Measurements from ENCODE around the gene PTBP1. TPM values are rescaled to one million over a fixed set of nuclear protein-coding genes. Genes with fewer than 3 reads are reported as not detected.

Gene PTBP1
- total and polyA plus RNA-seq, 9 of the 15 experiments (the other 6 are each of a cell fraction or from before 2014, with no cell fraction given): 14.0 to 759 (median 234) TPM

GRCh38 chr19:831407-832369 lies 34.4 kb downstream of the PTBP1 start (continued):
- no peak for TF ChIP-seq CUX1 (CRISPR knock-in tag; IDR thresholded peaks at IDR 0.05)
- TF ChIP-seq MEIS2 (IDR thresholded peaks at IDR 0.05; ENCODE audit: partially characterized antibody): no peak
- TF ChIP-seq, protein P1, sequence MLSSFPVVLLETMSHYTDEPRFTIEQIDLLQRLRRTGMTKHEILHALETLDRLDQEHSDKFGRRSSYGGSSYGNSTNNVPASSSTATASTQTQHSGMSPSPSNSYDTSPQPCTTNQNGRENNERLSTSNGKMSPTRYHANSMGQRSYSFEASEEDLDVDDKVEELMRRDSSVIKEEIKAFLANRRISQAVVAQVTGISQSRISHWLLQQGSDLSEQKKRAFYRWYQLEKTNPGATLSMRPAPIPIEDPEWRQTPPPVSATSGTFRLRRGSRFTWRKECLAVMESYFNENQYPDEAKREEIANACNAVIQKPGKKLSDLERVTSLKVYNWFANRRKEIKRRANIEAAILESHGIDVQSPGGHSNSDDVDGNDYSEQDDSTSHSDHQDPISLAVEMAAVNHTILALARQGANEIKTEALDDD (IDR thresholded peaks at IDR 0.05): no peak
- TF ChIP-seq EGR1 (conservative IDR thresholded peaks at IDR 0.05): peak; percentile 44
- 0 out of 2 replicates have a peak, but pooled peaks have one; percentile 25 for TF ChIP-seq PTBP1 (IDR thresholded peaks at IDR 0.05; ENCODE audit: low read depth, low read length)
- TF ChIP-seq KDM1A (IDR thresholded peaks at IDR 0.05): peak; percentile 83 to 90
- TF ChIP-seq CBX8 (IDR thresholded peaks at IDR 0.05; ENCODE audit: borderline replicate concordance, extremely low read depth, low read depth, low read length, poor library complexity, severe bottlenecking): no peak
- 0 out of 2 replicates have a peak, but pooled peaks have one; percentile 31 for TF ChIP-seq CBX1 (IDR thresholded peaks at IDR 0.05; ENCODE audit: low read depth)
- TF ChIP-seq ZNF655 (CRISPR knock-in tag; IDR thresholded peaks at IDR 0.05): no peak
- TF ChIP-seq, protein P2, sequence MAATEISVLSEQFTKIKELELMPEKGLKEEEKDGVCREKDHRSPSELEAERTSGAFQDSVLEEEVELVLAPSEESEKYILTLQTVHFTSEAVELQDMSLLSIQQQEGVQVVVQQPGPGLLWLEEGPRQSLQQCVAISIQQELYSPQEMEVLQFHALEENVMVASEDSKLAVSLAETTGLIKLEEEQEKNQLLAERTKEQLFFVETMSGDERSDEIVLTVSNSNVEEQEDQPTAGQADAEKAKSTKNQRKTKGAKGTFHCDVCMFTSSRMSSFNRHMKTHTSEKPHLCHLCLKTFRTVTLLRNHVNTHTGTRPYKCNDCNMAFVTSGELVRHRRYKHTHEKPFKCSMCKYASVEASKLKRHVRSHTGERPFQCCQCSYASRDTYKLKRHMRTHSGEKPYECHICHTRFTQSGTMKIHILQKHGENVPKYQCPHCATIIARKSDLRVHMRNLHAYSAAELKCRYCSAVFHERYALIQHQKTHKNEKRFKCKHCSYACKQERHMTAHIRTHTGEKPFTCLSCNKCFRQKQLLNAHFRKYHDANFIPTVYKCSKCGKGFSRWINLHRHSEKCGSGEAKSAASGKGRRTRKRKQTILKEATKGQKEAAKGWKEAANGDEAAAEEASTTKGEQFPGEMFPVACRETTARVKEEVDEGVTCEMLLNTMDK (IDR thresholded peaks at IDR 0.05; ENCODE audit: borderline replicate concordance, insufficient read depth, low read depth, low read length, poor library complexity, severe bottlenecking): no peak
- TF ChIP-seq ARID1B (IDR thresholded peaks at IDR 0.05): peak; percentile 50
- TF ChIP-seq, protein P3, sequence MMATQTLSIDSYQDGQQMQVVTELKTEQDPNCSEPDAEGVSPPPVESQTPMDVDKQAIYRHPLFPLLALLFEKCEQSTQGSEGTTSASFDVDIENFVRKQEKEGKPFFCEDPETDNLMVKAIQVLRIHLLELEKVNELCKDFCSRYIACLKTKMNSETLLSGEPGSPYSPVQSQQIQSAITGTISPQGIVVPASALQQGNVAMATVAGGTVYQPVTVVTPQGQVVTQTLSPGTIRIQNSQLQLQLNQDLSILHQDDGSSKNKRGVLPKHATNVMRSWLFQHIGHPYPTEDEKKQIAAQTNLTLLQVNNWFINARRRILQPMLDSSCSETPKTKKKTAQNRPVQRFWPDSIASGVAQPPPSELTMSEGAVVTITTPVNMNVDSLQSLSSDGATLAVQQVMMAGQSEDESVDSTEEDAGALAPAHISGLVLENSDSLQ (IDR thresholded peaks at IDR 0.05): peak; percentile 32; the same call in 1 of the 2 replicates
- 0 out of 2 replicates have a peak, but pooled peaks have one; percentile 16 for TF ChIP-seq GATA2 (CRISPR knock-in tag; IDR thresholded peaks at IDR 0.05)

Data from K562 (cell line).